Stomach (tissue), 4 donors: Measurements from ENCODE around the gene SHISAL2A.

Experiments
- POLR2A ChIP-seq, 4 donors: fragments of 450-650 bp; IDR thresholded peaks; one replicate each; pipeline ENCODE4 v1.6.1; 2016; ENCODE audit warnings: antibody characterized with exemption in 4 of 4, control low read depth in 2 of 4, mild to moderate bottlenecking in 1 of 4, moderate library complexity in 1 of 4
- TF ChIP-seq, protein P1 (sequence below), 7 experiments: fragments of 450-650 bp in 4 of 7; fragments of 200-600 bp in 3 of 7; sonication (generic) in 3 of 7; IDR thresholded peaks; one replicate each; pipeline ENCODE4 v1.5.1; 2016 to 2019; ENCODE audit warnings: antibody characterized with exemption in 7 of 7, control low read depth in 2 of 7, mild to moderate bottlenecking in 1 of 7

DNA sequence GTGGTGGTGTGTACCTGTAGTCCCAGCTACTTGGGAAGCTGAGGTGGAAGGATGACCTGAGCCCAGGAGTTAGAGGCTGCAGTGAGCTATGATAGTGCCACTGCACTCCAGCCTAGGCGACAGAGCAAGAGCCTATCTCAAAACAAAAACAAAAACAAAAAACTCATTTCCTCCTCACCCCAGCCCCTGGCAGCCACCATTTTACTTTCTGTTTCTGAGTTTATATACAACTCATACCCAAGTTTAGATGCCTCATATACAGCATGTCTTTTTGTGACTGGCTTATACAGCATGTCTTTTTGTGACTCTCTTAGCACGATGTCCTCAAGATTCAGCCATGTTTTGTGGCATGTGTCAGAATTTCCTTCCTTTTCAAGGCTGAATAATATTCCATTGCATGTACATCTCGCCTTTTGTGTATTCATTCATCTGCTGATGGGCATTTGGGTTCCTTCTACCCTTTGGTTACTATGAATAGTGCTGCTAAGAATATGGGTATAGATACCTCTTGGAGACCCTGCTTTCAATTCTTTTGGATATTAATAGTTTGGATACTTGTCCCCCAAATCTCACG lies 50.5 kb downstream of the SHISAL2A start:
- TF ChIP-seq, protein P1, sequence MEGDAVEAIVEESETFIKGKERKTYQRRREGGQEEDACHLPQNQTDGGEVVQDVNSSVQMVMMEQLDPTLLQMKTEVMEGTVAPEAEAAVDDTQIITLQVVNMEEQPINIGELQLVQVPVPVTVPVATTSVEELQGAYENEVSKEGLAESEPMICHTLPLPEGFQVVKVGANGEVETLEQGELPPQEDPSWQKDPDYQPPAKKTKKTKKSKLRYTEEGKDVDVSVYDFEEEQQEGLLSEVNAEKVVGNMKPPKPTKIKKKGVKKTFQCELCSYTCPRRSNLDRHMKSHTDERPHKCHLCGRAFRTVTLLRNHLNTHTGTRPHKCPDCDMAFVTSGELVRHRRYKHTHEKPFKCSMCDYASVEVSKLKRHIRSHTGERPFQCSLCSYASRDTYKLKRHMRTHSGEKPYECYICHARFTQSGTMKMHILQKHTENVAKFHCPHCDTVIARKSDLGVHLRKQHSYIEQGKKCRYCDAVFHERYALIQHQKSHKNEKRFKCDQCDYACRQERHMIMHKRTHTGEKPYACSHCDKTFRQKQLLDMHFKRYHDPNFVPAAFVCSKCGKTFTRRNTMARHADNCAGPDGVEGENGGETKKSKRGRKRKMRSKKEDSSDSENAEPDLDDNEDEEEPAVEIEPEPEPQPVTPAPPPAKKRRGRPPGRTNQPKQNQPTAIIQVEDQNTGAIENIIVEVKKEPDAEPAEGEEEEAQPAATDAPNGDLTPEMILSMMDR (IDR thresholded peaks at IDR 0.05): no peak
- TF ChIP-seq POLR2A (IDR thresholded peaks at IDR 0.05): no peak
